SK-MEL-5 (cell line): Measurements from ENCODE around the gene ACTR8. TPM values are rescaled to one million over a fixed set of nuclear protein-coding genes. Genes with fewer than 3 reads are reported as not detected.
"Not testable (repeated sequence)": the region's sequence is repeated elsewhere in the genome, so short reads cannot be mapped to it uniquely, and the experiment has no call there.

Experiments
- DNase-seq: peaks from one replicate; pipeline ENCODE4 v3.0.0-alpha.2; 2016; ENCODE audit warnings: low read depth, low spot score
- in situ Hi-C: cut with HindIII; loops from 2 replicates; pipeline ENCODE4 v1.10.0; 2016; ENCODE audit warnings: low sequenced_read_pairs, high pct_unique_total_duplicates, low pct_unique_long_range_greater_than_20kb
- polyA plus RNA-seq, 2 experiments: library from polyadenylated mRNA; depleted of rRNA; stranded (reverse); fragments of >200 nt; gene quantifications; 2 replicates each; pipeline ENCODE4 v1.2.3, GENCODE V29; 2015
- total RNA-seq: library from RNA; depleted of rRNA; stranded (reverse); fragments of >200 nt; shearing (Covaris generic); gene quantifications from 2 replicates; pipeline ENCODE4 v1.2.3, GENCODE V29; 2014; rRNA removed

ACTR8 gene
- total RNA-seq, result 36.3 and 37.5 TPM in 2 replicates
- 13.2 and 18.6 TPM in 2 replicates for polyA plus RNA-seq (2015; cell fraction: cytosol; rRNA removed)
- polyA plus RNA-seq (2015; cell fraction: nucleus; rRNA removed), result 28.2 and 32.3 TPM in 2 replicates

GRCh38 chr3:53881691-53882593 is at the start of gene ACTR8:
Gene ACTR8 (minus strand): TSS chr3:53882152. CDS start chr3:53882101, 51 bp downstream.
- in situ Hi-C loops, result no loop called here
- DNase-seq, result peak; percentile 84

GRCh38 chr3:53927208-53927872 is 45.4 kb upstream of the ACTR8 start:
- in situ Hi-C loops, DNase-seq: not testable (repeated sequence)

- peak; percentile 65 for DNase-seq
- in situ Hi-C loops, result no loop called here
Measured at GRCh38 chr3:53921296-53921695, 39.3 kb upstream of the ACTR8 start.

GRCh38 chr3:53919741-53920140 is 37.8 kb upstream of the ACTR8 start:
- in situ Hi-C loops, result no loop called here
- no peak for DNase-seq

- DNase-seq, result no peak
- in situ Hi-C loops, result no loop called here
Measured at GRCh38 chr3:53913401-53913800, 31.4 kb upstream of the ACTR8 start.

GRCh38 chr3:53902711-53903110 is 20.8 kb upstream of the ACTR8 start:
- in situ Hi-C loops, result no loop called here
- no peak for DNase-seq

GRCh38 chr3:53902067-53902466 is 20.1 kb upstream of the ACTR8 start:
- no peak for DNase-seq
- in situ Hi-C loops, result no loop called here

- no peak for DNase-seq
- in situ Hi-C loops, result no loop called here
Measured at GRCh38 chr3:53900666-53901331, 18.8 kb upstream of the ACTR8 start.

GRCh38 chr3:53899750-53900149 is 17.8 kb upstream of the ACTR8 start:
- no peak for DNase-seq
- in situ Hi-C loops, result no loop called here

GRCh38 chr3:53892286-53892637 is 10.3 kb upstream of the ACTR8 start:
- no peak for DNase-seq
- in situ Hi-C loops, result no loop called here

GRCh38 chr3:53891497-53892285 is 9.7 kb upstream of the ACTR8 start, which contains the start of gene SELENOK:
Gene SELENOK (minus strand): TSS chr3:53891859.
- in situ Hi-C loops, result no loop called here
- peak; percentile 99 for DNase-seq

GRCh38 chr3:53890726-53891475 is 8.9 kb upstream of the ACTR8 start:
- DNase-seq, result peak; percentile 22
- in situ Hi-C loops, result no loop called here

- in situ Hi-C loops, result no loop called here
- DNase-seq, result no peak
Measured at GRCh38 chr3:53888232-53888631, 6.3 kb upstream of the ACTR8 start.

- in situ Hi-C loops, result no loop called here
Measured at GRCh38 chr3:53887446-53887845, 5.5 kb upstream of the ACTR8 start.

GRCh38 chr3:53885239-53885638 is 3.3 kb upstream of the ACTR8 start:
- peak; percentile 93 for DNase-seq
- in situ Hi-C loops, result no loop called here

More at GRCh38 chr3:53887446-53887845, 5.5 kb upstream of the ACTR8 start:
- DNase-seq, result no peak

- in situ Hi-C loops, result no loop called here
- no peak for DNase-seq
Measured at GRCh38 chr3:53884623-53885022, 2.7 kb upstream of the ACTR8 start.

- no peak for DNase-seq
- in situ Hi-C loops, result no loop called here
Measured at GRCh38 chr3:53883008-53883407, 1.1 kb upstream of the ACTR8 start.
